Stimulated activated CD8-positive, alpha-beta memory T cell treated with anti-CD3 and anti-CD28 coated beads, Interleukin-7, amount 100 ng/mL, for 1 hour (primary cell): Measurements from ENCODE around the gene PAX6.

Experiments used
- DNase-seq, 2 donors: peaks; one replicate each; pipeline ENCODE4 v3.0.0-alpha.2; 2020; ENCODE audit warnings: low read depth in 2 of 2

PAX6 gene

DNA sequence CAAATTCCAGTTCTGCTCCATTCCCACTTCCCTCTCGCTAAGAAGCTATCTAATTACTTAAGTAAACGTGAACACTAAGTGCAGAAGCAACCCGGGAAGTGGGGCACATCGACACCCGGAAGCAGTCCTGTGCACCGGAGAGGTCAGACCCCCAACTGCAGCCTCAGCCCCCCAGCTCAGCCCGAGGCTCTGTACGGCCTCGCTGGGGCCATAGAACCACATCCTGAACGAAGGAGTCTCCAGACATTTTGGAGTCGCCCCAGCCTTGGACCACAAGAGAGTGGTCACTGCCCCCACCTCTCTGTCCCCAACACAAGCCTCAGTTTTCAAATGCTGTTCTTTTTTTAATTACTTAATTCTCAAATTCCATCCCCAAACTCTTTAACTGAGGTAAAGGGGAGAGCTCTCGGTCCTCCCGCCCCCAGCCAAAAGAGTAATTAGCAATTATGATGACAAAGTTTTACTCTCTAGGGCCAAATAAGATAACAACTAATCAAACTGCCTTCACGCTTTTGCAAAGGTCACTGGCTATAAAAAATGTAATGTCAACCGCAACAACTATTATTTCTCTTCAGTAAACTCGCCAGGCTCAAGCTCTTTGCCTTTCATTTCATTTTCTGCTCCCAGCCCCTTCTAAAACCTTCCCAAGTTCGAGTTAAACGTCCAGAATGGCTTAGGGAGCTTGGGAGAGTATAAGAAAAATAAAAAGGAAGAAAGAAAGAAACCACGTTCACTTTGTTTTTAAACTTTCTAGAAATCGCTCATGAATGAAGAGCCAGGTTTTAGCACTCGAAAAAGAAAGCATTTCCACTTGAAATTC, 2.2 kb downstream of the PAX6 start:
- DNase-seq, result no peak

- no peak for DNase-seq
These were observed 3.1 kb downstream of the PAX6 start for GRCh38 chr11:31807799-31808667.

GRCh38 chr11:31806928-31807798, 4.0 kb downstream of the PAX6 start:
- no peak for DNase-seq

GRCh38 chr11:31806186-31806927, 4.8 kb downstream of the PAX6 start:
- DNase-seq, result no peak

GRCh38 chr11:31805629-31806185, 5.4 kb downstream of the PAX6 start:
- no peak for DNase-seq

- DNase-seq, result no peak
These were observed 6.0 kb downstream of the PAX6 start for GRCh38 chr11:31805037-31805628.

GRCh38 chr11:31804312-31805036, 6.6 kb downstream of the PAX6 start:
- no peak for DNase-seq

GRCh38 chr11:31803813-31804311, 7.3 kb downstream of the PAX6 start:
- DNase-seq, result no peak

- DNase-seq, result no peak
These were observed 7.9 kb downstream of the PAX6 start for GRCh38 chr11:31802990-31803812.

GRCh38 chr11:31802609-31802989, 8.5 kb downstream of the PAX6 start:
- no peak for DNase-seq

- no peak for DNase-seq
These were observed 9.0 kb downstream of the PAX6 start for GRCh38 chr11:31802000-31802551.

DNA sequence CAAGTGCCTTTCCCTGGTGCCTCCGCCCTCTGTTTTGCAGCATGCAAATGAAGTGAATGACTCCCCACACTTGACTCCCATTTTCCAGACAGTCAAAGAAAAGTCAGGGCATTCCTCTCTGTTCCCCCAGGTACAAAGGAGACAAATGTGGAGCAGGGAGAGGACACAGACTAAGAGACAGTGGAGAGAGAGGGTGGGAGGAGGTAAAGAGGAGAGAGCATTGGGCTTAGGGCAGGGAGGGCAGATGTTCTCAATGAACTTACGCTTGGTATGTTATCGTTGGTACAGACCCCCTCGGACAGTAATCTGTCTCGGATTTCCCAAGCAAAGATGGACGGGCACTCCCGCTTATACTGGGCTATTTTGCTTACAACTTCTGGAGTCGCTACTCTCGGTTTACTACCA, 9.8 kb downstream of the PAX6 start:
- DNase-seq, result no peak

GRCh38 chr11:31800398-31801265, 10.5 kb downstream of the PAX6 start:
- DNase-seq, result no peak

GRCh38 chr11:31799435-31800397, 11.4 kb downstream of the PAX6 start:
- no peak for DNase-seq

DNA sequence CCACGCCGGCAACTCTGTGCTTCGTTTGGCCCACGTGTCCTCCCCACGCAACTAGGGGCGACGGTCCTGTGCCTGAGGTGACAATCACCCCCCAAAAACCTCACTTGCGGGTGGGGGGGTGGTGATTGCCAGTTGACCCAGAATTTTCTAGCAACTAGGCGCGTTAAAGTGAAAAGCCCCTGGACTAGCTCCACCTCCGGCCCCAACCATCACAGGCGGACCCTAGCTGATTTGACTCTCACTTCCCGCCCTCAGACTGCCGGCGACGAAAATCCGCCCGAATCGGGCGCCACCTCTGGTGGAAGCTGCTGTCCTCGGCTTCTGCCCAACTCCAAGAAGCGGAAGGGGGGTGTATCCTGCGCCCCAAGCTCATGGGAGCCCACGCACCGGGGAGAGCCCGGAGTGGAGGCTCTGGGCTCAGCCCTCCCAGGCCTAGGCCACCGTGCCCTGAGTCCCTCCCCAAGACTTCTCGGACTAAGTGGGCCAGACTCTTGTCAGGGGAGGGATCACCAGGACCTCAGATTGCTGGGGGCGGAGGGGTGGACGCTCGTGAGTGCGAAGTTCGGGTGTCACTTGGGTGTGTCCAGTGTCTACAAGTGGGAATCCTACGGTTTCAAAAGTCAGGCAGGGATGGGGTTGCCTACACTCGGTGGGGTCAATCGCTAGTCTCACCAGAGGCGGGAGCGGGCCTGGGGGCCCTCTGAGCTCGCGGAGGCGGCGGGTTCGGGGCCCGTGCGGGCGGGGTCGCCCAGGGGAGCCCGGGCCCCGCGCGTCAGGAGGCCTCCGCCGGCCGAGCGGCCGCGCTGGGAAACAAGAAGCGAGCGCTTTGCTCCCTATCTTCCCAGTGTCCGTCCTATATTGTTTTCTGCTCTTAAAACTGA, 12.3 kb downstream of the PAX6 start:
- no peak for DNase-seq
